NCI-H82 treated with DMSO at 0.1 percent for 48 hours (cell line): Measurements from ENCODE around the gene SUN2.
A peak's percentile ranks its signal among the peaks of the same experiment; 100 is the strongest.

Experiments
- DNase-seq: peaks from one replicate; lab custom pipeline; 2025; ENCODE audit not compliant: unreplicated experiment; lab: John Stamatoyannopoulos, UW

Gene SUN2

GRCh38 chr22:38755911-38756532, at the start of gene SUN2:
TSS of gene SUN2 (minus strand) at chr22:38755998. CDS start at chr22:38752628, 3,370 bp downstream.
- DNase-seq, result no peak

- DNase-seq, result peak; percentile 68
Measured at GRCh38 chr22:38805041-38805593, 49.3 kb upstream of the SUN2 start.

- no peak for DNase-seq
Measured at GRCh38 chr22:38802671-38803121, 46.9 kb upstream of the SUN2 start.

- DNase-seq, result no peak
Measured at GRCh38 chr22:38799265-38800002, 43.6 kb upstream of the SUN2 start.

- no peak for DNase-seq
Measured at GRCh38 chr22:38798496-38798895, 42.7 kb upstream of the SUN2 start.

- DNase-seq, result no peak
Measured at GRCh38 chr22:38796262-38796957, 40.6 kb upstream of the SUN2 start.

- no peak for DNase-seq
Measured at GRCh38 chr22:38795569-38795968, 39.8 kb upstream of the SUN2 start.

- peak; percentile 87 for DNase-seq
Measured at GRCh38 chr22:38793721-38794466, 38.1 kb upstream of the SUN2 start, which contains the start of gene DNAL4. TSS of gene DNAL4 (minus strand) at chr22:38794143. CDS start at chr22:38782731, 11,412 bp downstream.

GRCh38 chr22:38793317-38793716, 37.5 kb upstream of the SUN2 start:
- no peak for DNase-seq

GRCh38 chr22:38792833-38793232, 37.0 kb upstream of the SUN2 start:
- DNase-seq, result no peak

GRCh38 chr22:38789606-38790005, 33.8 kb upstream of the SUN2 start:
- DNase-seq, result no peak

GRCh38 chr22:38788846-38789245, 33.0 kb upstream of the SUN2 start:
- DNase-seq, result no peak

GRCh38 chr22:38788021-38788816, 32.4 kb upstream of the SUN2 start:
- DNase-seq, result no peak

- DNase-seq, result no peak
Measured at GRCh38 chr22:38786631-38787030, 30.8 kb upstream of the SUN2 start.

GRCh38 chr22:38784856-38785255, 29.1 kb upstream of the SUN2 start:
- no peak for DNase-seq

GRCh38 chr22:38784035-38784434, 28.2 kb upstream of the SUN2 start:
- DNase-seq, result no peak

GRCh38 chr22:38783095-38783615, 27.4 kb upstream of the SUN2 start:
- DNase-seq, result no peak

- no peak for DNase-seq
Measured at GRCh38 chr22:38782402-38783094, 26.8 kb upstream of the SUN2 start.

GRCh38 chr22:38781033-38781432, 25.2 kb upstream of the SUN2 start:
- DNase-seq, result no peak
